Activated CD4-positive, CD25-positive, alpha-beta regulatory T cell treated with anti-CD3 and anti-CD28 coated beads, Interleukin-2, amount 50 U/mL, for 16 hours (primary cell): Measurements from ENCODE around the gene BBOF1.
A peak's percentile ranks its signal among the peaks of the same experiment; 100 is the strongest.

Experiments
- DNase-seq: peaks from one replicate; pipeline ENCODE4 v3.0.0-alpha.2; 2020; ENCODE audit warnings: low read depth, low spot score

Gene BBOF1

DNA sequence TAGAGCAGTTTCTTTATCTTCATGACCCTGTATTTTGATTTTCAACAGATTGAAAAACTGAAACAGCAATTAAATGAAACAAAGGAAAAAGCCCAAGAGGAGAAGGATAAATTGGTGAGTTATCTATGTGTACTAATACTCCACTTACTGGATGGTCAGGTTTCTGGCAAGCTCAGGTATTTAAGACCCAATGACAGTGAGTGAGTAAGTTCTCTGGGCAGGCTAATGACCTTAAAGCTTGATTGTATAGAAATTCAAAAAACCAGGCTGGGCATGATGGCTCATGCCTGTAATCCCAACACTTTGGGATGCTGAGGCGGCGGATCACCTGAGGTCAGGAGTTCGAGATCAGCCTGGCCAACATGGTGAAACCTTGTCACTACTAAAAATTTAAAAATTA, 10.0 kb downstream of the BBOF1 start:
- DNase-seq: no peak

DNA sequence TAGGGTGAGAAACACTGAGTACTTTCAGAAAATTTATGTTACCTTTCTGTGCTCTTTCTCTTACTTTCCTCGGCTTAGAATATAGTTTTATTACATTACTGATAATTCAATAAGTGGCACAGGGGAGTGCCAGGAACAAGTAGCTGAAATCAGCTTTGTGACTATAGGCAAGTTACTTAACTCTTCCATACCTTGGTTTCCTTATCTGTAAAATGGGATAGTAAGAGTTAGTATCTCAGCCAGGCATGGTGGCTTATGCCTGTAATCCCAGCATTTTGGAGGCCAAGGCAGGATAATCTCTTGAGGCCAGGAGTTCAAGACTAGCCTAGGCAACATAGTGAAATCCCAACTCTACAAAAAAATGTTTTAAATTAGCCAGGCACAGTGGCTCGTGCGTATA, 15.4 kb downstream of the BBOF1 start:
- DNase-seq: no peak

DNA sequence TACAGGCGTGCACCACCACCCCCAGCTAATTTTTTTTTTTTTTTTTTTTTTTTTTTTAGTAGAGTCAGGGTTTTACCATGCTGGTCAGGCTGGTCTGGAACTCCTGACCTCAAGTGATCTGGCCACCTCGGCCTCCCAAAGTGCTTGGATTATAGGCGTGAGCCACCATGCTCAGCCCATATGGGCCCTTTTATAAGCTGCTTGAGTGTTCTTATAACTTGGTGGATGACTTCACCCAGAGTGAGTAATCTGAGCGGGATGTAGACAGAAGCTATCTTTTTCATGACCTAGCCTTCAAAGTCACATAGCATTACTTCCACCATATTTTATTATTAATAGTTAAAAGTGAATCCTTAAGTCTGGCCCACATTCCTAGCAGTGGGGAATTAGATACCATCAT, 16.4 kb downstream of the BBOF1 start:
- DNase-seq: no peak

DNA sequence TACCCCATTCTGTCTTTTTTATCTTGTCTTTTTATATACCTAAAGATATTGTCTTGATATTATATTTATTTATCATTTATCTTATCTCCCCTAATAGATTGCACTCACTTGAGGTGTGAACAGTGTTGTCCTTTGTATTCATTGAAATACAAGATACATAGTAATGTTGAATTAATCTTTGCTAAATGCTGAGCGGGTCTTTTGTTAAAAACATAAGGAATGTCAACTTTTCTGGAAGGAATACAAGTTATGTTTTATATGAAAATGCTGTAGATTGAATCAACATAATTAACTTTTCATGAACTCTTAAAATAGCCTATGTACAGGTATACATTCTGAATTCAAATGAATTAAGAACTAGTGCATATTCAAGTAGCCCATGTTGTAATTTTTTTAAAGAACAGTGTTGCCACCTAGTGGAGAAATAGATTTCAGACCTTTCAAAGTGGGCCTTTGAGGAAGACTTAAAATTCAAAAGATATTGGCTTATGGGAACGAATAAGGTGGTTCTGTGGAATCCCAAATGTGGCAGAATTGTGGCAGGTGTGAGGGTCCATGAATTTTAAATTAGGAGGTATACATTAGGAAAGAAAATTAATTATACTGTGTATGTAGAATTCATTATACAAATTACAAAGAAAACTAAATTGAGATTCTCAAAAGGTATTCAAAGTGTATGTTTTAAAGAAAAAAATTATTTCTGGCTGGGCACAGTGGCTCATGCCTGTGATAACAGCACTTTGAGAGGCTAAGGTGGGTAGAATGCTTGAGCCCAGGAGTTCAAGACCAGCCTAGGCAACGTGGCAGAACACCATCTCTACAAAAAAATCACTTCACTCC, 19.1 kb downstream of the BBOF1 start:
- DNase-seq: peak; percentile 1

DNA sequence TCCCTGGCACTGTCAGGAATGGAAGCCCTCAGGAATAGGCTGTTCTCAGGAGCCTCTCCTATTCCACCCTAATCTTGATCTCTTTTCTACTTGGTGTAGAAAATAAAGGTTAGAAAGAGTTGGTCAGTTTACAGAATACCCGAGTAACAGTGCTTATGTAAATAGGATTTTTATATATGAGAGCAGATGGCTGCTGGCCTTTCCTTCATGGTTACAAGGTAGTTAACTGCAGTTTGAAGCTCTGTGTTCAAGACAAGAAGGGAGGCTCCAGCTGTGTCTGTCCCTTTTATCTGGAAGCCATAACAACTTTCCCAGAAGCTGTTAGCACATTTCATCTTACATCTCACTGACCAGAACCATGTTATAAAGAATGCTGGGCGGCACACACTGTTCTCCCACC, 23.1 kb downstream of the BBOF1 start:
- no peak for DNase-seq

DNA sequence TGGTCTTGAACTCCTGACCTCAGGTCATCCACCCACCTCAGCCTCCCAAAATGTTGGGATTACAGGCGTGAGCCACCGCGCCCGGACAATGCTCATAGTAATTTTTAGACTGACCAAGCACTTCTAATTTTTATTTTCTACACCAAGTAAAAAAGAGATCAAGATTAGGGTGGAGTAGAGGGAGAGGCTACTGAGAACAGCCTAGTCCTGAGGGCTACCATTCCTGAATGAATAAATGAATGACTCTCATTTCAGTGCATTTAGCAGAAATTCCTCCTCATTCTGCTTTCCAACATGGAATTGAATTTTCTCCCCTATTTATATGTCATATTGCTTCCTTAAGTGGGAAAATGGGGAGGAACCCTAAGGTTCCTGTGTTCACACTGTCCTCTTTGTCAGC, 26.4 kb downstream of the BBOF1 start:
- DNase-seq: no peak

DNA sequence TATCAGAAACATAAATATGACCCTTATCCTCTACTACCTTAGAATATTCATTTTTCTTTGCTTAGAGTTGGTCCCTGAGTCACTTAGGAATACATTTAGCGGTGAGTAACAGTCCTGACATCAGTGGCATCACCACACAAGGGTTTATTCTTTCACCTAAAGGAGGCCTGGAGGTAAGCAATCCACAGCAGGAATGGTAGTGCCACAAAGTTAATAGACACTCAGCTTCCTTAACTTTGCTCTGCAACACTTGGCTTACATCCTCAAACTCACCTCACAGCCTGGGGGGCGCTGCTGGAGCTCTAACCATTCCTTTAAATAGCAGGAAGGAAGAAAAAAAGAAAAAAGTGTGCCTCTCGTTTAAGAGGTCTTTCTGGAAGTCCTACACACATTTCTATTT, 29.1 kb downstream of the BBOF1 start:
- no peak for DNase-seq

DNA sequence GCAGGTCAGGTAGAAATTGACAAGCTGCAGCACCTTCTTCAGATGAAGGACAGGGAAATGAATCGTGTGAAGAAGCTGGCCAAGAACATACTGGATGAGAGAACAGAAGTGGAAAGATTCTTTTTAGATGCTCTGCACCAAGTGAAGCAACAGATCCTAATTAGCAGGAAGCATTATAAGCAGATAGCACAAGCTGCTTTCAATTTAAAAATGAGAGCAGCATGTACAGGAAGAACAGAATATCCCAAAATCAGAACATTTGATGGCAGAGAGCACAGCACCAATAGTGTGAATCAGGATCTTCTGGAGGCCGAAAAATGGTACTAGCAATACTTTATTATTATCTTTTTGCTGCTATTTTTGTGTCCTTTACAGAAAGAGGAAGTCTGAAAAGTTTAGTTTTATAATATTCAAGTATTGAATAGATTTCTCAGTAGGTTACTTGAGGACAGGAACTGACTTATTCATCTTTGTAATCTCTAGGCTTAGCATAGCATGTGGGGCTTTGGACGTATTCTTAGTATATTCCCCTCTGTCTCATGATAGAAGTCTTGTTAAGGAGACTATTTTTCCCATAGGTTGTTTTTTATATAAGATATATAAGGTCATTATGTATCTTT, 30.8 kb downstream of the BBOF1 start:
- DNase-seq: no peak

DNA sequence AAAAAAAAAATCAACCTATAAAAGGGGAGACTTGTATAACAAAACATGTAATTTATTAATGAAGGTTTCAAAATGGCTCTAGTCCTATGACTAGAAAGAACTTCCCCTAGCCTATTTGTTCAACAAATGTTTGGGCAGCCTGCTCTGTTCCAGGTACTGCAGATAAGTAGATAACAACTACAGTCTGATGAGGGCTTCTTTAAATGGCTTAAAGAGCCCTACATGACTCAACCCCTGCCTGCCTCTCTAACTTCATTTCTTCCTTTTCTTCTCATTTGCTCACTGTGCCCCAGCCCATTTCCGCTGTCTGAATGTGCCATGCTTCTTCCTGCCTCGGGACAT, 43.6 kb downstream of the BBOF1 start:
- DNase-seq: no peak

DNA sequence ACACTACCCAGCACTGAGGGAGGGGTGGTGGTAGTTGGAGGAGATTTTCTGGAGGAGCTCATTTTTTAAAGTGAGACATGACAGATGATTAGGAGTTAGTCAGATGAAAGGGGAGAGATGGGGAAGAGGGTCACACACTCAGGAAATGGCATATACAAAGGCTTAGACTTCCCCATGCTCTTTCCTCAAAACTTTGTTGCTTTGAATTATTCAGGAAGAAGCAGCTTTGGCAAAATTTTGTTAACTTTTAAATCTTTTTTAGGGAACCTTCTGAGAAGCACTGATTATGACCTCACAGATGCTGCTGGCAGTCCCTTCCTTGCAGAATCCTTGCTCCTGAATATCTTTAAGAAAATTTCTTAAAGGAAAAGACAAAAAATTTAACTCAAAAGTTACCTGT, 45.3 kb downstream of the BBOF1 start:
- no peak for DNase-seq

DNA sequence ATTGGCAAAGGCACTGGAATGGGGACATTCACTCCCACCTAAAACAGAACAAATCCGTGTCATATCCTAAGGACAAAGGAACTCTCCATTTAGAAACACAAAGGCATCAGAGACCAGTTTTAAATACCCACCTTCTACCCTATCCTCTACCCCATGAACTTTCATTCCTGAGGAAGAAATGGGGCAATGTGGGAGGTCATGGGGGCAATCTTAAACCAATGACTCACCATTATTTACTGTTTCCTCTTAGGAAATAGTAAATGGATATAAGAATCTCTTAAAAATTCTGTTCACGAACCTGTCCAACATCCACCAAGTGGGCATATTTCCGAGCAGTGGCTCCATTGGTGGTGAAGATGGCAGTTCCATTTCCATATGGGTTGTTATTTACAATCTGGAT, 45.7 kb downstream of the BBOF1 start:
- no peak for DNase-seq

DNA sequence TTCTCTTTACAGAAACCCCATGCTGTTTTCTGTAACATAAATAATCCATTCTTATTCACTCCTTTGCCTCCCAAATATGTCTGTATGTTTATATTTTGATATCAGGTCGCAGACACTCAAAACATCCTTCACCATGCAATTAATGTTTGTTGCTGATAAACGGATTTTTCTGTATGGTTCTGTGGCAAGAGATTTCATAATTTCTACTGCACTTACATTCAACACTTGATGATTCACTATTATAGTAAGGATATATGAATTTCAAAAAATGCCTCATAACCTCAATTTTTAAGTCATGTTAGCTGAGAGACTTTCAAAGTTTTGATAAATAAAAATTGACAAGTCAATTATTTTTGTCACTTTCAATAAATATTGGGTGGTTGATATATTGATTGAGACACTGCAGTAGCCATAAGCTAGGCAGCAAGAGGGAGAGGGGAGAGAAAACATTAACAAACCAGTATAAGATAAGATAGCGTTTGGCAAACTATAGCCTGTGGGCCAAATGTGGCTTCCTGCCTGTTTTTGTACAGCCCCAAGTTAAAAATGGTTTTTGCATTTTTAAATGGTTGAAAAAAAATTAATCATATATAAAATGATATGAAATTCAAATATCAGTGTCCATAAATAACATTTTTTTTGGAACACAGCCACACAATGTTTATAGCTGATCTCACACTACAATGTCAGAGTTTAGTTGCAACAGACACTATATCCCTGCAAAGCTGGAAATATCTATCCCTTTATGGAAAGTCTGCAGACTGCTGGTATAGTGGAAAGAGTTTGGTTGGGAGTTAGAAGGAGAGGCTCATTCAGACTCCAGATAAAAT, 46.8 kb downstream of the BBOF1 start:
- no peak for DNase-seq

DNA sequence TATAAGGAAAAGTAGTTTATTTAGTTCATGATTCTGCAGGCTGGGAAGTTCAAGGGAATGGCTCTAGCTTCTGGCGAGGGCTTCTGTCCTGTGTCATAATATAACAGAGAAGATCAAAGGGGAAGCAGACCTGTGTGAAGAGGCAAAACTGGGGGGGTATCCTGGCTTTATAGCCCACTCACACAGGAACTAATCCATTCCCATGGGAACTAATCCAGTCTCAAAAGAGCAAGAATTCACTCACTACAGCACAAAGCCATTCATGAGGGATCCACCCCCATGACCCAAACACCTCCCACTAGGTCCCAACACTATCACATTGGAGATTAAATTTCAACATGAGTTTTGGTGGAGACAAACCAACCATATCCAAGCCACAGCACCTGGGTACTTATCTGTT, 58.3 kb downstream of the BBOF1 start:
- no peak for DNase-seq

DNA sequence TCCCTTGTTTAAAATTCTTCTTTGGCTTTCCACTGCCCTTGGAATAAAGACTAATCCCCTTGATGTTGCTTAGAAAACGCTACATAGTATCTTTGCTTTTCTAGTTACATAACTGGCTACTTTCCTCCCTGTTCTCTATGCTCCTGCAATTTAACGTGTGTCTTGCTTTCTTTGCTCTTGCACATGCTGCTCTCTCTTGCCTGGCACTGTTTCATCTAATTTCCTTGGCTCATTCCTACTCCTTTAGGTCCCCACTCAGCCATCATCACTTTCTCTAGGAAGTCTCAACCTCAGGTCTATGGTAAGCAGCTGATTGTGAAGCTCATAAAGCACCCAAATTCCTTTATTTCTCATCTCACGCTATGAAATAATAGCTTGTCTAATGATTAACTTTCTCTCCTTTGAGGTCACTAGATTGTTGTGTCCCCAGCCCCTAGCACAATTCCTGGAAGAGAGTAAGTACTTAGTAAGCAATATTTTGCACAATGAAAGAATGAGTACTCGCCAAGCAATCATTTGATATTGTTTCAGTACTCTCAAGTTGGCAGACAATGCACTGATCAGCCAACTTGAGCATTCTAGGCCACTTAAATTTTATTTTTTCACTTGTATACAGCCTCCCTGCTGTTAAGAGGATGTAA, 61.8 kb downstream of the BBOF1 start:
- DNase-seq: no peak

DNA sequence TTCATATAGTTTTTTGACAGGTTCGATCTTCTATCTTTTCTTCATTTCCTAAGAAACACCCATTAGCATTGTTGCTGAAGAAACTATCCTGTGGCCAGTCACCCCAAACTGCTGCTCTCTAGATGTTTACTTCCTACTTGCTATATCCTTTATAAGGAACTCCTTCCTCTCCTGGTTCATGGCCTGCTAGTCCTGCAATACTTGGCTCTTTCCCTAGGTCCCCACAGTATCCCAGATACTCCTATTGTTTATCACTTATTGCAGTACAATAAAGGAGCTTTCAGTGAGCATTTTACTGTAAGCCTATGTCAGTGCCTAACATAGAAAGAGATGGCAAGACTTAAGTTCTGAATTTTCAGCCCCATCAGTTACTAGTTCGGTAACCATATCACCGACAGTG, 62.3 kb downstream of the BBOF1 start:
- DNase-seq: no peak

DNA sequence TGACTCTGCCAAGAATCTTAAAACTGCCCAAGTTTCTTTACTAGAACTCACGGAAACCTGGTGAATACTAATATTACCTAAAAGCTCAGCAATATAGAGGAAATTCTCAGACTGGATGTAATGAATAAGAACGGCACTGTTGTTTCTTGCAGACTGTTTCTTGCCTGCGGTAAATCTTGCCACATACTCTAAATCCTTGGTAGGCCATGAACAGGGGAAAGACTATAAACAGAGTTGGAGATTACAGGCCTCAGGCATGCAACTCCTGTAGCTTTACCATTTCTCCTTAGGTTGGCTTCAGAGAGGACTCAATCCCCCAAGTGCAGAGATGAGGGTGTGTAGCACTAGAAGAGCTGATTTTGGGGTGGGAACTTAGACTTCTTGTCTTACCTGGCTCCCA, 64.0 kb downstream of the BBOF1 start:
- DNase-seq: no peak

DNA sequence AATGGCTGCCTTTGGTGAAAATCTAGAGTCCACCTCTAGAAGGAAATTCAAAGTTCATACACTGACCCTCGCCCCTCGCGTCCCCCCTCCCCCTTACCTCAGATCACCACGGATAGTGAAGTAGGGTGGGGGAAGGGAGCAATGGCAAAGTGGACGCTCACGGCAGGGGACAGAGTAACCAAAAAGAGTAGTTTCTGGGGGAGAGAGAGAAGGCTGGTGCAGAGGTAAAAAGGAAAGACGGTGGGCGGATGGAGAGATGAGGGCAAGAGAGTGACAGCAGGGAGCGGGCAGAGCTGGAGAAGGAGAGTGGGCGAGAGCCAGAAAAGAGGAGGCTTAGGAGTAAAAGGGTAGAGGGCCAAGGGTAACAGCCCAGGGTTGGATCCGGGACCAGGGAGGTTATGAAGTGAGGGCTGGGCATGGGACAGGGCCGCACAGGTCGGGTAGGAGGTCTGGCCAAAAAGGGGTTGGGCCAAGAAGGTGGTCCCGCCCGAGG, 64.7 kb downstream of the BBOF1 start:
- no peak for DNase-seq

DNA sequence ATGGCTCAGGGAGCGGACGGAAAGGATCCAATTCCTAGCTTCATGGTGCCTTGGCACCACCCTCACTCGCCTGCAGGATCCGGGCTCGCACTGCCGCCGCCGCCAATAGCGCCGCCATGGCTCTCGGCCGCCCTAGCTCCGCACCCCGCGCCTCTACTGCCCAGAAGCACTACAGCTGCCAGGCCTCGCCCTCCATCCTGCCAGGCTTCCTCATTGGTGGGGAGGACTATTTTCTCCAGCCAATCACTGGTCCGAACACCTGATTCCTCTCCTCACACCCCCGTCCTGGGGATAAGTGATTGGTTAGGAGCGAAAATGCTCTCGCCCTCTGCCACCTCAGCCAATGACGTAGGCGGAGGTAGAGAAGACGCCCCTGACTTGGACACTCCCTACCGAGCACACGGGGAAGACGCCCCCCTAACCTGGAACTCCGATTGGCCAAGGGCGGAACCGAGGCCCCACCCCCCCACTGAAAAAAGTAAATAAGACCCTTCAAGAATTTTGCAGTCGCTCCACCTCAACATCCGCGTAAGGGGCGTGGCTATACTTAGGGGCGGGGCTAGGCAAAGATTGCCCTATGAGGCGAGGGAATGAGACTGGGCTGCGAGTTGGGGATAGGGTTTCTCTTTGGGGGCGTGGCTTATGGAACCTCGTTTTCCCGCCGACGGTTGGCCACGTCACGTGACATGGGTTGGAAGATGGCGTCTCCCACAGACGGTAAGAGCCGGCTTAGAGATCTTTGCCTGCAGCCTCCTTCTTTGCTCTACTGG, 65.3 kb downstream of the BBOF1 start, which contains the start of the genes ALDH6A1 and LIN52:
TSS of gene ALDH6A1 (minus strand) at position 177 of the 770 bp plus-strand sequence. CDS start at position 118, 59 bp downstream.
TSS of gene LIN52 (plus strand) at position 680 of the 770 bp plus-strand sequence. CDS start at position 699, 19 bp downstream.
- DNase-seq: peak; percentile 100

DNA sequence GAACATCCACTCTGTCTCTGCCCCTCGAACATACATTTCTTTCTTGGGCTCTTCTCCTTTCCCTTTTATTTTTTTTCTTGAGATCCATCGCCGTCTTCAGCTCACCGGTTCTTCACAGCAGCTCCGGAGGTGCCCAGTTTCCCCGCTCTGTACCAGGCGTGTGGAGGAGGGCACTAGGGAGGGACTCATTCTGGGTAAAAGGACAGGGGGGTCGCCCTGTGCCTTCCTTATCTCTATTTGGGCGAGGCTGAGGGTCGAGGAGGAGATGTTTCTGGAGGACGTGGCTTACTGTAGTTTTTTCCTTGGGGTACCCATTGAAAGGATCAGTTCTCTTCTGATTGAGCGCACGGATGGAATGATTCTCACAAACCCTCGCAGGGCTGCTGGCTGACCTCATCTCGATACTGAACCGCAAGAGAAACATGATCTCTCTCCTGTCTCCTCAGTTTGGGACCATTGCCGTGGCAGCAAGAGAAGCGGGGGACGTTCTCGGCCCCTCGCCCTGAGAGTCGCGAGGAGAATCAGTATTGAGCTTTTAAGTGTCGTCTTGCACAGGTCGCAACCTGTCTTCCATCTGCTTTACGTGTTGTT, 66.0 kb downstream of the BBOF1 start:
- peak; percentile 6 for DNase-seq

DNA sequence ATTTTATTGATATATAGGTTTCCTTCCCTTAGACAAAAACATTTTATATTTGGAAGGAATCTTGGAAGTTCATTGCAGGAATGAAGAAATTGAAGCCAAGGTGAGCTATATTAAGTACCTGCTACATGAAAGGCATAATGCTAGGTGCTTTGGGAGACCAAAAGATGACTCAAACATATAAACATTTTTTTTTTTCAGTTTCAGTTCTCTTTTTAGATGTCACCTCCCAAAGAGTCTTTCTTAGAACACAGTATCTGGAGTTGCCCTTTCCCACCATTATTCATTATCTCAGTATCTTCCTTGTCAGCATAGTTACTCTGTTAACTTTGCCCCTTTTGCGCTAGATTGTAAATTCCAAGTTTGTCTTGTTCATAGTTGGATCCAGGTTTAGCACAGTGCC, 66.7 kb downstream of the BBOF1 start:
- DNase-seq: no peak
